OCI-LY7 (cell line): ENCODE data around the gene HABP4.

ENCODE experiments used
- EZH2phosphoT487 ChIP-seq: fragments of 200-600 bp; sonication (generic); IDR thresholded peaks from 2 replicates; pipeline ENCODE4 v1.6.1; 2018; ENCODE audit warnings: low read depth, borderline replicate concordance, mild to moderate bottlenecking, mixed run types, antibody characterized with exemption, low read length, moderate library complexity, mixed read lengths
- TF ChIP-seq, protein P1 (sequence below): fragments of 200-600 bp; sonication (generic); conservative IDR thresholded peaks from 2 replicates; pipeline ENCODE4 v1.5.1; 2014; ENCODE audit warnings: mild to moderate bottlenecking, antibody characterized with exemption, low read length, moderate library complexity, mixed read lengths

DNA sequence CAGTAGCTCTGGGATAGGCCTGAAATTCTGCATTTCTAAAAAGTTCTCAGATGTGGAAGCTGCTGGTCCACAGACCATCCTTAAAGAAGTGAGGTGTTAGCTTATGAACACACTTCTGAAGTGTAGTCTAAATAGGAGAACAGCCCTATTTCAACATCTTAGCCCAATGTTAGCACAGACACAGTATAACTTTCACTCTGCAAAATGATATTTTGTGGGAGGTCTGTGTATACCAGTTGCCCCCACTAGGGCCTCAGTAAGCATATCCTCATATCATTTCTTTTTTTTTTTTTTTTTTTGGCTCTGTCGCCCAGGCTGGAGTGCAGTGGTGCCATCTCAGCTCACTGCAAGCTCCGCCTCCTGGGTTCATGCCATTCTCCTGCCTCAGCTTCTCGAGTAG lies 7.5 kb upstream of the HABP4 start:
- TF ChIP-seq, protein P1, sequence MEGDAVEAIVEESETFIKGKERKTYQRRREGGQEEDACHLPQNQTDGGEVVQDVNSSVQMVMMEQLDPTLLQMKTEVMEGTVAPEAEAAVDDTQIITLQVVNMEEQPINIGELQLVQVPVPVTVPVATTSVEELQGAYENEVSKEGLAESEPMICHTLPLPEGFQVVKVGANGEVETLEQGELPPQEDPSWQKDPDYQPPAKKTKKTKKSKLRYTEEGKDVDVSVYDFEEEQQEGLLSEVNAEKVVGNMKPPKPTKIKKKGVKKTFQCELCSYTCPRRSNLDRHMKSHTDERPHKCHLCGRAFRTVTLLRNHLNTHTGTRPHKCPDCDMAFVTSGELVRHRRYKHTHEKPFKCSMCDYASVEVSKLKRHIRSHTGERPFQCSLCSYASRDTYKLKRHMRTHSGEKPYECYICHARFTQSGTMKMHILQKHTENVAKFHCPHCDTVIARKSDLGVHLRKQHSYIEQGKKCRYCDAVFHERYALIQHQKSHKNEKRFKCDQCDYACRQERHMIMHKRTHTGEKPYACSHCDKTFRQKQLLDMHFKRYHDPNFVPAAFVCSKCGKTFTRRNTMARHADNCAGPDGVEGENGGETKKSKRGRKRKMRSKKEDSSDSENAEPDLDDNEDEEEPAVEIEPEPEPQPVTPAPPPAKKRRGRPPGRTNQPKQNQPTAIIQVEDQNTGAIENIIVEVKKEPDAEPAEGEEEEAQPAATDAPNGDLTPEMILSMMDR = no peak
- TF ChIP-seq EZH2phosphoT487 = no peak
